AG09319 (cell line): ENCODE data around the gene STK4.

Experiments used
- DNase-seq: peaks from one replicate; pipeline ENCODE4 v3.0.0-alpha.2; 2010; ENCODE audit warnings: low read depth; ENCODE audit errors: extremely low read depth
- CTCF ChIP-seq: IDR thresholded peaks from 2 replicates; pipeline ENCODE4 v1.5.1; 2011; ENCODE audit warnings: low read depth, mild to moderate bottlenecking, inconsistent platforms, low read length, moderate library complexity

The STK4 gene

GRCh38 chr20:45094864-45095574, 128.7 kb downstream of the STK4 start:
- no peak for DNase-seq
- no peak for TF ChIP-seq CTCF

- peak; percentile 38 for DNase-seq
- peak; percentile 76 for TF ChIP-seq CTCF
These were observed 129.5 kb downstream of the STK4 start for GRCh38 chr20:45095805-45096238.

- DNase-seq, result no peak
- TF ChIP-seq CTCF, result no peak
These were observed 130.5 kb downstream of the STK4 start for GRCh38 chr20:45096781-45097180.

- TF ChIP-seq CTCF, result peak; percentile 19
- no peak for DNase-seq
These were observed 131.3 kb downstream of the STK4 start for GRCh38 chr20:45097485-45098102.

GRCh38 chr20:45098103-45098773, 131.9 kb downstream of the STK4 start:
- TF ChIP-seq CTCF, result peak; percentile 27
- DNase-seq, result no peak

- DNase-seq, result no peak
- TF ChIP-seq CTCF, result no peak
These were observed 134.4 kb downstream of the STK4 start, which contains the start of gene KCNS1 for GRCh38 chr20:45100563-45101245. KCNS1 (minus strand) TSS chr20:45101127; CDS start chr20:45099236, 1,891 bp downstream.
